Suprapubic skin (tissue), 4 donors: Measurements from ENCODE around the gene ZNF391.

Experiments
- POLR2A ChIP-seq, 2 donors: fragments of 450-650 bp; IDR thresholded peaks; one replicate each; pipeline ENCODE4 v1.6.1; 2017; ENCODE audit warnings: antibody characterized with exemption in 2 of 2, mild to moderate bottlenecking in 2 of 2, moderate library complexity in 2 of 2
- POLR2AphosphoS5 ChIP-seq, 3 donors: sonication (generic); formaldehyde crosslinking; IDR thresholded peaks; one replicate each; pipeline ENCODE4 v1.6.1; 2017; ENCODE audit warnings: antibody characterized with exemption in 3 of 3
- TF ChIP-seq, protein P1 (sequence below), 2 donors: fragments of 200-600 bp in 1 of 2; fragments of 450-650 bp in 1 of 2; sonication (generic) in 1 of 2; IDR thresholded peaks; one replicate each; pipeline ENCODE4 v1.5.1; 2016 to 2019; ENCODE audit warnings: antibody characterized with exemption in 2 of 2, mild to moderate bottlenecking in 1 of 2, moderate library complexity in 1 of 2

GRCh38 chr6:27441001-27441400 is 52.4 kb downstream of the ZNF391 start:
- no peak for TF ChIP-seq POLR2A (IDR thresholded peaks at IDR 0.05)
- TF ChIP-seq, protein P1, sequence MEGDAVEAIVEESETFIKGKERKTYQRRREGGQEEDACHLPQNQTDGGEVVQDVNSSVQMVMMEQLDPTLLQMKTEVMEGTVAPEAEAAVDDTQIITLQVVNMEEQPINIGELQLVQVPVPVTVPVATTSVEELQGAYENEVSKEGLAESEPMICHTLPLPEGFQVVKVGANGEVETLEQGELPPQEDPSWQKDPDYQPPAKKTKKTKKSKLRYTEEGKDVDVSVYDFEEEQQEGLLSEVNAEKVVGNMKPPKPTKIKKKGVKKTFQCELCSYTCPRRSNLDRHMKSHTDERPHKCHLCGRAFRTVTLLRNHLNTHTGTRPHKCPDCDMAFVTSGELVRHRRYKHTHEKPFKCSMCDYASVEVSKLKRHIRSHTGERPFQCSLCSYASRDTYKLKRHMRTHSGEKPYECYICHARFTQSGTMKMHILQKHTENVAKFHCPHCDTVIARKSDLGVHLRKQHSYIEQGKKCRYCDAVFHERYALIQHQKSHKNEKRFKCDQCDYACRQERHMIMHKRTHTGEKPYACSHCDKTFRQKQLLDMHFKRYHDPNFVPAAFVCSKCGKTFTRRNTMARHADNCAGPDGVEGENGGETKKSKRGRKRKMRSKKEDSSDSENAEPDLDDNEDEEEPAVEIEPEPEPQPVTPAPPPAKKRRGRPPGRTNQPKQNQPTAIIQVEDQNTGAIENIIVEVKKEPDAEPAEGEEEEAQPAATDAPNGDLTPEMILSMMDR (IDR thresholded peaks at IDR 0.05) = no peak
- TF ChIP-seq POLR2AphosphoS5 (IDR thresholded peaks at IDR 0.05) = no peak
